HFFc6 (cell line): Measurements from ENCODE around the gene CEACAM7. TPM values are rescaled to one million over a fixed set of nuclear protein-coding genes. Genes with fewer than 3 reads are reported as not detected.

ENCODE experiments used
- DNase-seq: peaks from one replicate; pipeline ENCODE4 v3.0.0-alpha.2; 2018
- H3K27ac Mint-ChIP-seq: 2 replicates; pipeline ENCODE4 v1.8.0; 2020; ENCODE audit warnings: mild to moderate bottlenecking, mixed read lengths
- H3K27me3 Mint-ChIP-seq: 2 replicates; pipeline ENCODE4 v1.8.0; 2021; ENCODE audit warnings: mild to moderate bottlenecking, moderate library complexity, mixed read lengths; ENCODE audit not compliant: insufficient read depth
- H3K36me3 Mint-ChIP-seq: 2 replicates; pipeline ENCODE4 v1.8.0; 2021; ENCODE audit warnings: low read depth, mixed read lengths
- H3K4me1 Mint-ChIP-seq: 2 replicates; pipeline ENCODE4 v1.8.0; 2020; ENCODE audit warnings: low read depth, mixed read lengths
- H3K4me3 Mint-ChIP-seq: 2 replicates; pipeline ENCODE4 v1.8.0; 2020; ENCODE audit warnings: mild to moderate bottlenecking, moderate library complexity, mixed read lengths
- H3K9me3 Mint-ChIP-seq: 2 replicates; pipeline ENCODE4 v1.8.0; 2020; ENCODE audit warnings: mild to moderate bottlenecking, mixed read lengths
- total RNA-seq, 6 experiments: library from RNA; stranded (reverse); fragmentation: NEBNext Ultra II Directional; extraction: Animal tissue kit (Norgen Biotek cat#: 25700); gene quantifications; 2 replicates in 1 of 6; 3 replicates in 5 of 6; pipeline ENCODE4 v1.2.3, GENCODE V29; 2021
- TF ChIP-seq, protein P1 (sequence below): fragments of 200-600 bp; sonication (generic); IDR thresholded peaks from 2 replicates; pipeline ENCODE4 v1.5.0; 2021; ENCODE audit warnings: antibody characterized with exemption, mild to moderate bottlenecking

The CEACAM7 gene
- total RNA-seq, 6 experiments from 2014 or later: not detected

DNA sequence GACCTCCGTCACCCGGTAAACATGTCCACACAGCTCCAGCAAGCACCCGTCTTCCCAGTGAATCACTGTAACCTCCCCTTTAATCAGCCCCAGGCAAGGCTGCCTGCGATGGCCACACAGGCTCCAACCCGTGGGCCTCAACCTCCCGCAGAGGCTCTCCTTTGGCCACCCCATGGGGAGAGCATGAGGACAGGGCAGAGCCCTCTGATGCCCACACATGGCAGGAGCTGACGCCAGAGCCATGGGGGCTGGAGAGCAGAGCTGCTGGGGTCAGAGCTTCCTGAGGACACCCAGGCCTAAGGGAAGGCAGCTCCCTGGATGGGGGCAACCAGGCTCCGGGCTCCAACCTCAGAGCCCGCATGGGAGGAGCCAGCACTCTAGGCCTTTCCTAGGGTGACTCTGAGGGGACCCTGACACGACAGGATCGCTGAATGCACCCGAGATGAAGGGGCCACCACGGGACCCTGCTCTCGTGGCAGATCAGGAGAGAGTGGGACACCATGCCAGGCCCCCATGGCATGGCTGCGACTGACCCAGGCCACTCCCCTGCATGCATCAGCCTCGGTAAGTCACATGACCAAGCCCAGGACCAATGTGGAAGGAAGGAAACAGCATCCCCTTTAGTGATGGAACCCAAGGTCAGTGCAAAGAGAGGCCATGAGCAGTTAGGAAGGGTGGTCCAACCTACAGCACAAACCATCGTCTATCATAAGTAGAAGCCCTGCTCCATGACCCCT is 11.3 kb upstream of the CEACAM7 start:
- no peak overlapping the region for H3K27ac Mint-ChIP-seq
- TF ChIP-seq, protein P1, sequence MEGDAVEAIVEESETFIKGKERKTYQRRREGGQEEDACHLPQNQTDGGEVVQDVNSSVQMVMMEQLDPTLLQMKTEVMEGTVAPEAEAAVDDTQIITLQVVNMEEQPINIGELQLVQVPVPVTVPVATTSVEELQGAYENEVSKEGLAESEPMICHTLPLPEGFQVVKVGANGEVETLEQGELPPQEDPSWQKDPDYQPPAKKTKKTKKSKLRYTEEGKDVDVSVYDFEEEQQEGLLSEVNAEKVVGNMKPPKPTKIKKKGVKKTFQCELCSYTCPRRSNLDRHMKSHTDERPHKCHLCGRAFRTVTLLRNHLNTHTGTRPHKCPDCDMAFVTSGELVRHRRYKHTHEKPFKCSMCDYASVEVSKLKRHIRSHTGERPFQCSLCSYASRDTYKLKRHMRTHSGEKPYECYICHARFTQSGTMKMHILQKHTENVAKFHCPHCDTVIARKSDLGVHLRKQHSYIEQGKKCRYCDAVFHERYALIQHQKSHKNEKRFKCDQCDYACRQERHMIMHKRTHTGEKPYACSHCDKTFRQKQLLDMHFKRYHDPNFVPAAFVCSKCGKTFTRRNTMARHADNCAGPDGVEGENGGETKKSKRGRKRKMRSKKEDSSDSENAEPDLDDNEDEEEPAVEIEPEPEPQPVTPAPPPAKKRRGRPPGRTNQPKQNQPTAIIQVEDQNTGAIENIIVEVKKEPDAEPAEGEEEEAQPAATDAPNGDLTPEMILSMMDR: no peak
- no peak for DNase-seq
- peaks cover 6% of the 10 kb centered on the region for H3K27me3 Mint-ChIP-seq
- H3K4me1 Mint-ChIP-seq: peaks cover 12% of the 10 kb centered on the region
- no peaks in the 10 kb centered on the region for H3K9me3 Mint-ChIP-seq
- no peak overlapping the region for H3K4me3 Mint-ChIP-seq
- no peaks in the 10 kb centered on the region for H3K36me3 Mint-ChIP-seq

DNA sequence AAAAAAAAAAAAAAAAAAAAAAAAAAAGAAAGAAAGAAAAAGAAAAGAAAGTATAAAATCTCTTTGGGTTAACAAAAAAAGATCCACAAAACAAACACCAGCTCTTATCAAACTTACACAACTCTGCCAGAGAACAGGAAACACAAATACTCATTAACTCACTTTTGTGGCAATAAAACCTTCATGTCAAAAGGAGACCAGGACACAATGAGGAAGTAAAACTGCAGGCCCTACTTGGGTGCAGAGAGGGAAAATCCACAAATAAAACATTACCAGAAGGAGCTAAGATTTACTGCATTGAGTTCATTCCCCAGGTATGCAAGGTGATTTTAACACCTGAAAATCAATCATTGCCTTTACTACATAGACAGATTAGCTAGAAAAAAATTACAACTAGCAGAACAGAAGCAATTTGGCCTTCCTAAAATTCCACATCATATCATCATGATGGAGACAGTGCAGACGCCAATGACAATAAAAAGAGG is 10.7 kb upstream of the CEACAM7 start:
- DNase-seq: no peak
- peaks cover 6% of the 10 kb centered on the region for H3K27me3 Mint-ChIP-seq
- H3K4me3 Mint-ChIP-seq: no peak overlapping the region
- H3K27ac Mint-ChIP-seq: no peak overlapping the region
- TF ChIP-seq, protein P1: no peak
- H3K9me3 Mint-ChIP-seq: no peaks in the 10 kb centered on the region
- no peaks in the 10 kb centered on the region for H3K36me3 Mint-ChIP-seq
- peaks cover 12% of the 10 kb centered on the region for H3K4me1 Mint-ChIP-seq

DNA sequence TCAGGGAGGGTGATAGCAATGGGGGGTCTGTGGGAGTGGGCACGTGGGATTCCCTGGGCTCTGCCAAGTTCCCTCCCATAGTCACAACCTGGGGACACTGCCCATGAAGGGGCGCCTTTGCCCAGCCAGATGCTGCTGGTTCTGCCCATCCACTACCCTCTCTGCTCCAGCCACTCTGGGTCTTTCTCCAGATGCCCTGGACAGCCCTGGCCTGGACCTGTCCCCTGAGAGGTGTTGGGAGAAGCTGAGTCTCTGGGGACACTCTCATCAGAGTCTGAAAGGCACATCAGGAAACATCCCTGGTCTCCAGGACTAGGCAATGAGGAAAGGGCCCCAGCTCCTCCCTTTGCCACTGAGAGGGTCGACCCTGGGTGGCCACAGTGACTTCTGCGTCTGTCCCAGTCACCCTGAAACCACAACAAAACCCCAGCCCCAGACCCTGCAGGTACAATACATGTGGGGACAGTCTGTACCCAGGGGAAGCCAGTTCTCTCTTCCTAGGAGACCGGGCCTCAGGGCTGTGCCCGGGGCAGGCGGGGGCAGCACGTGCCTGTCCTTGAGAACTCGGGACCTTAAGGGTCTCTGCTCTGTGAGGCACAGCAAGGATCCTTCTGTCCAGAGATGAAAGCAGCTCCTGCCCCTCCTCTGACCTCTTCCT is 9.3 kb upstream of the CEACAM7 start:
- no peaks in the 10 kb centered on the region for H3K9me3 Mint-ChIP-seq
- H3K27me3 Mint-ChIP-seq: peaks cover 9% of the 10 kb centered on the region
- H3K36me3 Mint-ChIP-seq: no peaks in the 10 kb centered on the region
- no peak overlapping the region for H3K27ac Mint-ChIP-seq
- peaks cover 9% of the 10 kb centered on the region for H3K4me1 Mint-ChIP-seq
- TF ChIP-seq, protein P1: no peak
- no peak overlapping the region for H3K4me3 Mint-ChIP-seq
- no peak for DNase-seq

DNA sequence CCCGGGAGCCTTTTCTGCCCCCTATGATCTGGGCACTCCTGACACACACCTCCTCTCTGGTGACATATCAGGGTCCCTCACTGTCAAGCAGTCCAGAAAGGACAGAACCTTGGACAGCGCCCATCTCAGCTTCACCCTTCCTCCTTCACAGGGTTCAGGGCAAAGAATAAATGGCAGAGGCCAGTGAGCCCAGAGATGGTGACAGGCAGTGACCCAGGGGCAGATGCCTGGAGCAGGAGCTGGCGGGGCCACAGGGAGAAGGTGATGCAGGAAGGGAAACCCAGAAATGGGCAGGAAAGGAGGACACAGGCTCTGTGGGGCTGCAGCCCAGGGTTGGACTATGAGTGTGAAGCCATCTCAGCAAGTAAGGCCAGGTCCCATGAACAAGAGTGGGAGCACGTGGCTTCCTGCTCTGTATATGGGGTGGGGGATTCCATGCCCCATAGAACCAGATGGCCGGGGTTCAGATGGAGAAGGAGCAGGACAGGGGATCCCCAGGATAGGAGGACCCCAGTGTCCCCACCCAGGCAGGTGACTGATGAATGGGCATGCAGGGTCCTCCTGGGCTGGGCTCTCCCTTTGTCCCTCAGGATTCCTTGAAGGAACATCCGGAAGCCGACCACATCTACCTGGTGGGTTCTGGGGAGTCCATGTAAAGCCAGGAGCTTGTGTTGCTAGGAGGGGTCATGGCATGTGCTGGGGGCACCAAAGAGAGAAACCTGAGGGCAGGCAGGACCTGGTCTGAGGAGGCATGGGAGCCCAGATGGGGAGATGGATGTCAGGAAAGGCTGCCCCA is 8.5 kb upstream of the CEACAM7 start:
- H3K4me1 Mint-ChIP-seq: peaks cover 1% of the 10 kb centered on the region
- H3K4me3 Mint-ChIP-seq: no peak overlapping the region
- H3K27me3 Mint-ChIP-seq: peaks cover 9% of the 10 kb centered on the region
- H3K27ac Mint-ChIP-seq: no peak overlapping the region
- no peaks in the 10 kb centered on the region for H3K36me3 Mint-ChIP-seq
- TF ChIP-seq, protein P1: no peak
- DNase-seq: no peak
- H3K9me3 Mint-ChIP-seq: no peaks in the 10 kb centered on the region

DNA sequence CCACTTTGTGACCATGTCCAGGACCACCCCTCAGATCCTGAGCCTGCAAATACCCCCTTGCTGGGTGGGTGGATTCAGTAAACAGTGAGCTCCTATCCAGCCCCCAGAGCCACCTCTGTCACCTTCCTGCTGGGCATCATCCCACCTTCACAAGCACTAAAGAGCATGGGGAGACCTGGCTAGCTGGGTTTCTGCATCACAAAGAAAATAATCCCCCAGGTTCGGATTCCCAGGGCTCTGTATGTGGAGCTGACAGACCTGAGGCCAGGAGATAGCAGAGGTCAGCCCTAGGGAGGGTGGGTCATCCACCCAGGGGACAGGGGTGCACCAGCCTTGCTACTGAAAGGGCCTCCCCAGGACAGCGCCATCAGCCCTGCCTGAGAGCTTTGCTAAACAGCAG is 7.7 kb upstream of the CEACAM7 start:
- Mint-ChIP-seq H3K9me3 (no peaks in the 10 kb centered on the region), H3K36me3 (no peaks in the 10 kb centered on the region), H3K4me1 (no peaks in the 10 kb centered on the region), H3K4me3 (no peak overlapping the region), H3K27me3 (peaks cover 10% of the 10 kb centered on the region), H3K27ac (no peak overlapping the region)
- no peak for DNase-seq
- TF ChIP-seq, protein P1: no peak
